Hematopoietic multipotent progenitor cell treated with erythropoietin and hydrocortisone succinate and interleukin-3 and kit ligand, for 15 days (in vitro differentiated cells): ENCODE data around the gene OR10H2.
"Not testable (repeated sequence)": the region's sequence is repeated elsewhere in the genome, so short reads cannot be mapped to it uniquely, and the experiment has no call there.

ENCODE experiments used
- DNase-seq: peaks from one replicate; pipeline ENCODE4 v3.0.0-alpha.2; 2015; ENCODE audit warnings: low spot score

OR10H2 gene

GRCh38 chr19:15774159-15774558, 46.3 kb downstream of the OR10H2 start:
- DNase-seq: not testable (repeated sequence)

- DNase-seq: no peak
Observed at GRCh38 chr19:15775249-15775648, 47.4 kb downstream of the OR10H2 start.

GRCh38 chr19:15776264-15776663, 48.4 kb downstream of the OR10H2 start:
- no peak for DNase-seq

- no peak for DNase-seq
Observed at GRCh38 chr19:15776991-15777970, 49.5 kb downstream of the OR10H2 start.
